Activated CD4-positive, CD25-positive, alpha-beta regulatory T cell treated with anti-CD3 and anti-CD28 coated beads, Interleukin-2, amount 50 U/mL, for 24 hours (primary cell): ENCODE measurements around the gene LRP6.
A peak's percentile ranks its signal among the peaks of the same experiment; 100 is the strongest.
"Not testable (repeated sequence)": the region's sequence is repeated elsewhere in the genome, so short reads cannot be mapped to it uniquely, and the experiment has no call there.

ENCODE experiments used
- ATAC-seq, 2 donors: fragments of 150-1000 bp; cut with Tn5 transposase; one replicate each; pipeline ENCODE4 v1.10.0; 2021; ENCODE audit warnings: mild to moderate bottlenecking in 1 of 2, moderate library complexity in 1 of 2

Gene LRP6

DNA sequence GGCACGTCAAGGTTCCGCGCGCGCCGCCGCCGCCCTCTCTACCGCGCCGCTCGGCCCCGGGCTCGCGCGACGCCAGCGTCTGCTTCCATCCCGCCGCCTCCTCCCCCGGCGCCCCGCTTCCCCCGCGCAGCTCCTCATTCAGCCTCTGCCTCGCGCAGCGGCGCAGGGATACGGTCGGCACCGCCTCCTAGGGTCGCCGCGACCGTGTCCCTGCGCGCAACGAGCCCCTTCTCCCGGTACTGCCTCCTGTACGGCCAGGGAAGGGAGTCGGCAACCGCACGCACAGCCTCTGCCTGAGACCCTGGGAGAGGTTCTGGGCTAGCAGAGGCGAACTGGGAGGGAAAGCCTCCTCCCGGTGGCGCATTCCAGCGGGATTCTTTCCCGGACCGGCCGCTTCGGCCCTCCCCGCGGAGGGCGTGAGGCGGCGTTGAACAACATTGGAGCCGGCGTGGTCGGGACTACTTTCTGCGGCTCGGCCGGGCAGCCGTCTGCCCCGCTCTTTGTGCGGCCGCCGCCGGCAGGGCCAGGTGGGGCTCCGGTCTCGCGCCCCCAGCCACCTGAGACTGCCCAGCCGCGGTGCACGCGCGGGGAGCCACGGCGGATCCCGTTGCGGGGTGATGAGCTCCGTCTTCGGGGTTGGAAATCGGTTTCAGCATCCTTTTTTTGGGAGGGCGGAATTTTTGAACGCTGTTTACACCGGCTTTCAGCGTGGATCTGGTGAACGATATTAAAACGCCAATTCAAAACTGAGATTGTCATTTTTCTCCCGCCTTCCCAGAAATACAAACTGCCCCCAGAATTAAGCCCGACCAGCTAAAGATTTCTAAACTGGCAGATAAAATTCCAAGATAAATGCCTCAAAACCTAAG, at the start of gene LRP6:
LRP6 (minus strand) TSS at position 172 of the 869 bp plus-strand sequence. CDS start 309 bp downstream, outside the sequence.
- ATAC-seq = peak; percentile 83 to 89

DNA sequence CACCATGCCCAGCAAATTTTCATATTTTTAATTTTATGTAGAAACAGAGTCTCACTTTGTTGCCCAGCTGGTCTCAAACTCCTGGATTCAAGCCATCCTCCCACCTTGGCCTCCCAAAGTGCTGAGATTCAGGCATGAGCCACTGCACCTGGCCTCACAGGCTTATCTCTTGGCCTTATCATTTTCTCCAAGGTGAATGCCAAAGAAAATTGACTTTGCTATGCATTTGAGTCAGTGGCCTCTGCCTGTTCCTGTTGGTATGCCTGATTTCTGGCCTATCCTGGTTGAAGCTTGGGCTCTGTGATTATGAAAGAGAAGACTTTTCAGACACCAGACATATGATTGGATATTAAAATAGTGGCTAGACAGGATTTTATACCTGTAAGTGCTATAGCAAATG, 49.0 kb upstream of the LRP6 start:
- ATAC-seq = no peak

DNA sequence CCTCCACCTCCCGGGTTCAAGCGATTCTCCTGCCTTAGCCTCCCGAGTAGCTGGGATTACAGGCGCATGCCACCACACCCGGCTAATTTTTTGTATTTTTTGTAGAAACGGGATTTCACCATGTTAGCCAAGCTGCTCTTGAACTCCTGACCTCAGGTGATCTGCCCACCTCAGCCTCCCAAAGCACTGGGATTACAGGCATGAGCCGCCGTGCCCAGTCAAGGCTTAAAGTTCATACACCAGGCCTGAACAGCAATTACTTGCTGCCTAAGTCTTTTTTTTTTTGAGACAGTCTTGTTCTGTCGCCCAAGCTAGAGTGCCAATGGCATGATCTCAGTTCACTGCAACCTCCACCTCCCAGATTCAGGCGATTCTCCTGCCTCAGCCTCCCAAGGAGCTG, 43.9 kb upstream of the LRP6 start:
- ATAC-seq = not testable (repeated sequence)

DNA sequence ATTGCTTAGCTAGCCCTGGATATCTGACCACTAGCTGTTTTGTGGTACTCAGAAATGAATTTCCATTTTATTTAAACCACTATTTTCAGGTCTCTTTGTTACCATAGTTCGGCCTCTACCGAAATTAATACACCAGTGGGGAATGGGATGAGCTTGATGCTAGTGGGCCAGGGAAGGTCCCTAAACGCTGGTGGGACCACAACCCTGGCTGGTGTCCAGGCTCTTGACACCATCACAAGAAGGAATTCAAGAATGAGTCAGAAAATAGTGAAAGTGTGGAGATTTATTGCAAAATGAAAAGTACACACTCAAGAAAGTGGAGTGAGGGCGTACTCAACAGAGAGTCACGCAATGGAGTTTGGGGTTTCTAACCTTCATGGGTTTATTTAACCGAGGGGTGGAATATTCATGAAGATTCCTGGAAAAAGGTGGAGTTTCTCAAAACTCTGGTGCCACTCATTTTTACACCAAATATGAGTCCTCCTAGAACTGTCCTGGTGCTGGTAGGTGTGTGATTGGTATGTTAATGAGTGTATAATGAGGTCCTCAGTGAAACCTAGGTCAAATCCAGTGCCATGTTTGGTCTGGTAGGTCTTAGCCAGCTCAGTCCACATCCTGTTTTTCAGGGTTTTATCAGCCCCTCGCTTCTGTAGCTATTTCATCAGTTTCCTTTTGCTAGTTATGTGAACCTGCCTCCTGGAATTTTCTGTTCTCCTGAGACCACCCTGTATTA, 38.9 kb upstream of the LRP6 start:
- peak in 1 of 2 donors; percentile 30 for ATAC-seq

DNA sequence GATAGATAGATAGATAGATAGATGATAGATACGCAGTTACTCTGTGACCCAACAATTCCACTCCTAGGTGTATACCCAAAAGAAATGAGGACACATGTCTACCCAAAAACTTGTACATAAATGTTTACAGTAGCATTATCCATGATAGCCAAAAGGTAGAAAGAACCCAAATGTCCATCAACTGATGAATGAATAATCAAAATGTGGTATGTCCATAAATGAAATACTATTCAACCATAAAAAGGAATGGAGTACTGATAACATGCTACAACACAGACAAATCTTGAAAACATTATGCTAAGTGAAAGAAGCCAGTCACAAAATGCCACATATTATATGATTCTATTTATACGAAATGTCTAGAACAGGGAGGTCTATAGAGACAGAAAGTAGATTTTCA, 36.1 kb upstream of the LRP6 start:
- no peak for ATAC-seq

DNA sequence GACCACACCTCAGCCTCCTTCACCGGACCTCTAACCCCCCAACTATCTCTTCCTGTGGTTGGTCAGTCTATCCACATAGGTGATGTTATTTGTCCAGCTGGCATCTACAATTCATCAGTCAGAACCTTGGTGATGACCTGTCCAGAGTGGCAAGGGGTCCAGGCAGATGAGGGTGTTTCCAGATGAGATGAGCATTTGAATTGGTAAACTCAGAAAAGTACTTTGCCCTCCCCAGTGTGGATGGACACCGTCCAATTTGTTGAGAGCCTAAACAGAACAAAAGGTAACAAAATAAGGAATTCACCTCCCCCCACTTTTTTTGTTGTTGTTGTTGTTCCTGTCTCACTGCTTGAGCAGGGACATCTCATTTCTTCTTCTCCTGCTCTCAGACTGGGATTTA, 34.3 kb upstream of the LRP6 start:
- no peak for ATAC-seq

DNA sequence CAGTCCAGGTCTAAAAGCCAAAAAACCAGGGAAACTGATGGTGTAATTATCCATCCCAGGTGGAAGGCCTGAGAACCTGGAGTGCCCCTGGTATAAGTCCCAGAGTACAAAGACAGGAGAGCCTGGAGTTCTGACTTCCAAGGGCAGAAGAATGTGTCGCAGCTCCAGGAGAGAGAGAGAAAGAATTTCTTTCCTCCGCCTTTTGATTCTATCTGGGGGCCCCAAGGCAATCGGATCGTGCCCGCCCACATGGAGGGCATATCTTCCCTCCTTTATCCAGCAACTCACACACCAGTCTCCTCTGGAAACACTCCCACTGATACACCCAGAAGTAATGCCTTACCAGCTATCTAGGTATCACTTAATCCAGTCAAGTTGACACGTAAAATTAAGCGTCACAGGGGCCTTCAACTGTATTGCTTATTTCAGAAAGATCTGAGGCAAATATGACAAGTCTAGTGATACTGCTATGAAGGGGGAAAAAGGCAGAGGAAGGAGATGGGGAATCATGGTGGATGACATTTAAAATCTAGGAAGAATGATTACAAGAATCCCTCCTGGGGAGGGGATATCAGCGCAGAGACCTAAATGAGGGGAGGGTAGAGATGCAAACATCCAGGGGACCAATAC, 30.5 kb upstream of the LRP6 start:
- ATAC-seq = no peak

DNA sequence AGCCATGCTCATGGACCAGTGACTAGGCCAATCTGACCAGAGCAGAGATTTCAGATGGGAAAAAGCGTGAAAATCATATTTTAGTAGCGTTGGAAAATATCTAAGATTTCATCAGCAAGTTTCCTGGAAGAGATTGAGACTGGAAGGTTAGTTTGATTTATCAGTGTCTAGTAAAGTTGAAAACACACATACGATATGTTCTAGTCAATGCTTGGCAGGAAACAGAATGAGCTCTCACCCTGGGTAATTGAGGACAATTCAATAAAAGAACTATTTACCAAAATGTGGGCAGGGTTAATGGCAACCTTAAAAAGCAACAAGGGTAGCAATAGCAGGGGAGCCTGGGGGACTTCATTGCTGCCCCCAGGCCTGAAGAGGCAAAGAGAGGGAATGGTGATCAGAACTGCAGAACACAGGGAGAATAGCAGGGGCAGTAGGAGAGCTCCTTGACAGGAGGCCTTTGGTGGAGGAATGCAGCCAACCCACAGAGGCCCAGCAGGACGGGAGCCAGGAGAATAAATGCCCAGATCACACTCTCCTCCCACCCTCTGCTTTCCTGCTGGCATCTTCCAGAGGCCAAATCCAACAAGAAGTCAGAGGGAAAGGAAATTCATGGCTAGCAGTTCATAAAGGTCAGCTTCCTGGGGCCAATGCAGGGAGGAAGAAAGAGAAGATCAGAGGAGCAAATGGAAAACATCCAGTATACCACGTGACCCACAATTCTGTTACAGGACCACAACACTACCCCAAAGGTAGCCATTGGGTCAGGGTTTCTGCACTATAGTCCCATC, 27.6 kb upstream of the LRP6 start:
- no peak for ATAC-seq

DNA sequence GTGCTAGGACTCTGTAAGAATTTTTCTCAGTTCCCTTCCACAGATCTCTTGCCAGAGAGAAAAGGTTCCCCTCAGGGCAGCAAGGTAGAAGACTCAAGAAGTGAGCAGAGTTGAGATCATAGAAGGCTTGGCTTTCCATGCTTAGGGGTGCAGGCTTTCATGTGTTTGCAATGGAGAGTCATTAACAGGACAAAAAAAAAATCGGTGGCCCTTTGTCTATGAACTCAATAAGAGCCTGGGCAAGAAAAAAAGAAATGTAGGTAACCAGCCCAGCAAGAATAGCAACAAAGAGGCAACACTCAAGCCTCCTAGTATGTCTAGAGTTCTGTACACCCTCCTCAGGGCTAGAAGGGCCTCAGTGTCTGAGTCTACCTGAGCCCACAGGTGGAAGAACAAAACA, 23.4 kb upstream of the LRP6 start:
- no peak for ATAC-seq

DNA sequence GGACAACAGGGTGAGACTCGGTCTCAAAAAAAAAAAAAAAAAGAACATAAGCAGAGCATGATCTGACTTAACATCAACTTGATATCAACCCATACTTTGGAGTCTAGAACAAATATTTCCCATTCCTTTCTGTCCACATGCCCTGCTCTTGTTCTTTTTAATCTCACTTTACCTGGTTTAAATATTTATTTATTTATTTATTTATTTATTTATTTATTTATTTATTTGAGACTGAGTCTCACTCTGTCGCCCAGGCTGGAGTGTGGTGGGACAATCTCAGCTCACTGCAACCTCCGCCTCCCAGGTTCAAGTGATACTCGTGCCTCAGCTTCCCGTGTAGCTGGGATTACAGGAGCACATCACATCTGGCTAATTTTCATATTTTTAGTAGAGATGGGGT, 19.6 kb upstream of the LRP6 start:
- no peak for ATAC-seq

DNA sequence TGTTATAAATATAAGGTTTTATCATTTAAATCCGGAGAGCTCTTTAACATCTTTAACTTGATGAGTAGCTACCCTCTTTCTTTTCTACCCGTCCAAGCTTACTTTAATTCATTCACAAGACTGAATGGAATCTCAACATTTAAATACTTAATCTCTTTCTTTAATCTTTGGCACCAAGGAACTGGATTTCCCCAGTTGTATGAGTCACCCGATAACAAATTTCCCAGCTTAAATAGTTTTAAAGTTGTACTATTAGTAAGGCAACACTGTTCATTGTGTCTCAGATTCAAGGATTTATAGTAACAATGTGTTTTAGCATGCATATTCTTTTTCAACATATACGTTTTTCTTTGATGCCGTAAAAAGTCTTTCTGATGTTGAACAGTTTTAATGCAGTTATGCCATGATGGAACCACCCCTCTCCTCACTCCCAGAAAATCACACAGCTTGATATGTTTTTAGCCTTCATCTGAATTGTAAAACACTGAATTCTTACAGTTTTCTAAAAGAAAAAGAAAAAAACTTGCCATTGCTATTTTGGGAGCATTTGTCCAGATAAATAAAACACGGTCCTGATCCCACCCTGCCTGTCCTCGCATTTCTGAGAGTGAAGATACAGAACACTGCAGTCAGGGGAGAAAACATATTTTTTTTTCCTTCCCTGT, 16.0 kb upstream of the LRP6 start:
- ATAC-seq = no peak

DNA sequence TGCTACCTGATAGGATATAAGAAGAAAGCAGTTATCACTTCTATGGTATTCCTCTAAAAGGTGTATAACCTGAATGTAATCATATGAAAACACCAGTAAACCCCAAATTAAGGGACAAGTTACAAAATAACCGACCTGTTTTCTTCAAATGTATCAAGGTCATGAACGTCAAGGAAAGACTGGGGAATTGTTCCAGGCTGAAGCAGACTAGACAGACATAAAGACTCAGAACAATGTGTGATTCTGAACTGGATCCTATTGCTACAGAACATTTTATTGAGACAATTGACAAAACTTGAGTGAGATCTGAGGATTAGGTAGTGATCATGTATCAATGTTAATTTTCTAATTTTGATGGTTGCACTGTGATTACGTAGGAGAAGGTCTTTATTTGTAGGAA, 15.4 kb upstream of the LRP6 start:
- ATAC-seq = no peak

DNA sequence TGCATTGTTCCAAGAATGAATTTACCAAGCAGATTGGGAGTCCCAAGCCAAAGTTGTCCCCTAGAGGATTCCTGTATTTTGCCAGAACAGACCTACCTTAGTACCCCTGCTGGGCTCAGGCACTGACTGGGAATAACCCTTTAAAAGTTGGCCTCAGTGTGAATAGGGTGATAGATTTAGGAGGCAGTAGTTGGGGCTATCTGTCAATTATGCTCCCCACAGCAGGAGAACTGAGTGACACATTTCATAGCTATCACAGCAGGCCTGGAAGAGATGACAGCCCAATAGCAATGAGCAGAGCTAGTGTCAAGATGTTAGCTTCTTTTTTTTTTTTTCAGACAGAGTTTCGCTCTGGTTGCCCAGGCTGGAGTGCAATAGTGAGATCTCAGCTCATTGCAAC, 14.3 kb upstream of the LRP6 start:
- no peak for ATAC-seq

DNA sequence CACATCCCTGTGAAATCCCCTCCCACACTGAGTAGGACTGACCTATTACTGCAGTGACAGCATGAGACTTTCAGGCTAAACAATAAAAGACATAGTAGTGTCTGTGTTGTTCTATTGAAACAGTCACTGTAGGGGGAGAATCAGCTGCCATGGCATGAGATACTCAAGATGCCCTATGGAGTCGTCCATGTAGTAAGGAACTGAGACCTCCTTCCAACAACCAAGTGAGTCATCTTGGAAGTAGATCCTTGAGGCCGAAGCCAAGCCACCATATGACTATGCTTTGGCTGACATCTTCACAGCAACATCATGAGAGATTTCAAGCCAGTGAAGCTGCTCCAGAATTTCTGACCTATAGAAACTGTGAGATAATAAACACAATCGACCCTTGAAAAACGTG, 12.1 kb upstream of the LRP6 start:
- ATAC-seq = no peak

DNA sequence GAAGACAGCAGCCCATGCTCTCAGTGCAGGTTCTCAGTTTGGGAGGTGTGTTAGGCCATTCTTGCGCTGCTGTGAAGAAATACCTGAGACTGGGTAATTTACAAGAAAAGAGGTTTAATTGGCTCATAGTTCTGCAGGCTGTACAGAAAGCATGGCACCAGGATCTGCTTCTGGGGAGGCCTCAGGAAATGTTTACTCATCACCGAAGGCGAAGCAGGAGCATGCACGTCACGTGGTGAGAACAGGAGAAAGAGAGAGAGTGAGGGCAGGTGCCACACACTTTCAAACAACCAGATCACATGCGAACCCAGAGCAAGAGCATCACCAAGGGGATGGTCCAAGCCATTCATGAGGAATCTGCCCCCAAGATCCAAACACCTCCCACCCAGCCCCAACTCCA, 9.0 kb upstream of the LRP6 start:
- no peak for ATAC-seq

DNA sequence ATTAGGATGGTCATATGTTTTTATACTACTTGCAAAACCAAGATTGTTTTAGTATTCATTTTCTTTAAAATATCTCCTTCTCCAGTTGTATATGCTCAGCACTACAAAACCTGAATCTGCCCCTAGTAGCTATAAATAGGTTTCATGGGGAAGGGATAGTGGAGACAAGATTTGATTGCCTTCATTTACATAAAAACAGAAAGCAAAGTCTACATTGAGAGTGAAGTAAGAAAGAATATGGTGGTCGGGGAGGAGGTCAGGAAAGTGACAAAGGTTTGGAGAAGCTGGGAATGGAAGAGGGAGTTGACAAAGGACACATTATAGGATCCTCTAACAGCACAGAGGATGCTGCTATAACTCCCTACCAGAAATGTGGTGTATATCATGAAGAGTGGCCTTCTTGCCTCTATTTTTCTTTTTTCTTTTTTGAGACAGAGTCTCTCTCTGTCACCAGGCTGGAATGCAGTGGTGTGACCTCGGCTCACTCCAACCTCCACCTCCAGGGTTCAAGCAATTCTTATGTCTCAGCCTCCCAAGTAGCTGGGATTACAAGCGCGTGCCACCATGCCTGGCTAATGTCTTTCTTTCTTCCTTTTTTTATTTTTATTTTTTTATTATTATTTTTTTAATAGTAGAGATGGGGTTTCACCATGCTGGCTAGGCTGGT, 6.6 kb upstream of the LRP6 start:
- no peak for ATAC-seq

DNA sequence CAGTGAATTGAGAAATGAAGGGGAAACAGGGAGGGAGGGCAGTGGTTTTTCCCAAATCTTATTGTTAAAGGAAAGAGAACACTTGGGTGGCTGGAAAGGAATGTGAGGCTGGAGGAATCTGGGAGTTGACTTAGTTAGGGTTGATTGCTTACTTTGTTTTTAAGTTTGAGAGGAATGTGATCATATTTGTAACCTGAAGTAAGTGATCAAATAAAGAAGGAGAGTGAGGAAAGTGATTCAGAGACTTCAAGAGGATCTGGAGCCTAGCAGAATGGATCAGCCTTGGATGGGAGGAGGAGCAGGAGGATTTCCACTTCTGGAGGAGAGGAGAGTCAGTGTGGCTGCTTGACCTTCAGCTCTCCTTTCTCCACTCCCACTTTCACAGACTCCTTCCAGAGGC, 6.0 kb upstream of the LRP6 start:
- no peak for ATAC-seq

DNA sequence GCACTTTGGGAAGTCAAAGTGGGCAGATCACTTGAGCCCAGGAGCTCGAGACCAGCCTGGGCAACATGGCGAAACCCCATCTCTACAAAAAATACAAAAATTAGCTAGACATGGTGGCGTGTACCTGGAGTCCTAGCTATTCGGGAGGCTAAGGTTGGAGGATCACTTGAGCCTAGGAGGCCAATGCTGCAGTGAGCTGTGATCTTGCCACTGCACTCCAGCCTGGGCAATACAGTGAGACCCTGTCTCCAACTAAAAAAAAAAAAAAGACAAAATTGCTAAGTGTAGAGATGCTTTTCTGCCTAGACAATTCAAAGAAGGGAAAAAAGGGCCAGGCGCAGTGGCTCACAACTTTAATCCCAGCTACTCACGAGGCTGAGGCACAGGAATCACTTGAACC, 3.4 kb upstream of the LRP6 start:
- ATAC-seq = no peak

DNA sequence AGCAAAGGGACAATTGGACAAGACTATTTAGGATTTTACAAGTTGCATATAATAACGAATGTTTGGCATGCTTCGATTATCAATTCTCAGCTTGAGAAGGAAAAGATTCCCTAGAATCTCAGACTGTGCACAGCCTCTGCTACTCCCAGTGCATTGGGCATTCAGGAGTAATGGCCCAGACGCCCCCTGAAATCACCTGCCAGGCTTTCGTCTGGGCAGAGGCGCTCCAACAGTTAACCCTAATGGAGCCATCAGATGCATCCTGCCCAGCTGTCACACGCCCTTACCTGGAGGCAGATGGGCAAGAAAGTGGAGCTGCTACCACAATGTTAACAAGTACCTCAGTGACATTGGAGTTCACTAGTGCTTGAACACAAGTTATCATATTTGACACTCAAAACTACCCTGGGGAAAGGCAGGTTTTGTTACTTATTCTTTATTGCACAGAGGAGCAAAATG, 927 bp upstream of the LRP6 start:
- no peak for ATAC-seq

DNA sequence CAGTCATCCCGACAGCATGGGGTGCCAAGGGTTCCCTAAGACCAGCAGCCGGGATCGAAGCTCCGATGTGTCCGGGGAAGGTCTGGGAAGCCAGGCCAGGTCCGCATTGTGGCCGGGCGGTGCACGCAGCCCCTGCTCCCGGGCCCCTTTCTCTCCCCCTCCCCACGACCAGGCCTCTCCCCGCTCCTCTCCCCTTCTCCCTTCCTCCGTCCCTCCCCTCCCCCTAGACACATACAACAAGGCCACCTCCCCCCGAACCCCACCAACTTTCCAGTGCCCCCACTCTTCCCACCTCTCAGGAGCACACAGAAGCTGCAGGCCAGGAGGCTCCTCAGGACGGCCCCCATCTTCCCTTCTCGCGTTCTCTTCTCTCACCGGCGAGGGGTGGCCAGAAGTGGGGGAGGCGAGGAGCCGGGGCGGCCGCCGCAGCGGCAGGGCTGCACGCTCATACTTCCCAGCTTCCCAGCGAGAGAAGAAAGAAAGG, 413 bp downstream of the LRP6 start:
- ATAC-seq = no peak

DNA sequence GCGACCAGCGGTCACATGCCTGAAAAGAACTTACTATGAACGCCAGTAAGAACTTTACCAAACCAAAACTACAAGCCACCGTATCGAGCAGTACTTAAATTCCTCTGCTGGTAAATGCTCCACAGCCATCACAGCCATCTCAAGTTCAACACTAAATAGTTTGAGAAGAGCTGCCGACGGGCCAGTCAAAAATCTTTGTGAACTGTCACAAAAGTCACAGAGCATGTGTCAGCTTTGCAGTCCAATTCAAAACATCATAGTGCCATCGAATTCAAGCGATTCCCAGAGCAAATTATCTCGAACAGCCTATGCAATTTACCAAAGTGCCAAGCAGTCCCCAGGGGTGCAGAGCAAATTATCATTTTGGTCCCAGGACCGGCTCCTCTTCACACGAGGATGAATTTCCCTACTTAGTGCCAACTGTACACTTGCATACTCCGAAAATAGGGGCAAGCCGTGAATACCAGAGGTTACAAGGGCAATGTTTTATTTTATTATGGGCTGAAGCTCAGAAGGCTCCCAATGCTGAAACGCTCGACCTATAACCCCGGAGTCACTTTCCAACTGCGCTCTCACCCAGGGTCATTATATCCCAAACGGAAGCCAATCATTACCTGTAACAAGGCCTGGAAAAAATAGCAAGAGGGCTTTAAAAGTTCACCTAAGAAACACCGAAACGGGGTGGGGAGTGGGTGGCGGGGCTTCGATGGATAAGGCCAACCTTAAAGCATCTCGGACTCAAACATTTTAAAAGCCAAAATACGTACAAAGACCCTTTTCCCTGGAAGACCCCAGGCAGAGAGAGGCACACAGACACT, 1.1 kb downstream of the LRP6 start:
- ATAC-seq = no peak
